Ecto neural progenitor cell (in vitro differentiated cells): Measurements from ENCODE around the gene MYF5.

Source experiments
- DNase-seq: peaks from one replicate; pipeline ENCODE4 v3.0.0-alpha.2; 2018; ENCODE audit warnings: low spot score

Gene MYF5

DNA sequence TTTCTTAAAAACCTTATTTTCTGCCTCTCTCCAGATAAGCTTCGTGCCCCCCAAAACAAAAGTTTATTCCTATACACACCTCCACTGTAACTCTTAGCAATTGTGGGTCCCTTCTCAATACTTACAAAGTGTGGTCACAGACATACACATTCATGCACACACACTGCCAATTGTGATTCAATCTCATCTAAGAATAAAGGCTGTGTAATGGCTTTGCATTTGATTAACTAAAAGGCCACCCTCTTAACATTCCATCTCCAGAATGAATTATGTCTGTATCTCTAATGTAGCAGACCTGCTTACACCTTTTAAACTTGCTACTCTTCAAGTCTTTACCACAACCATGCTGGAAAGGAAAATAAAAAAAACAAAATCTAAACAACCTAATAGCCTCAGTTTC is 49.5 kb downstream of the MYF5 start:
- DNase-seq = no peak

DNA sequence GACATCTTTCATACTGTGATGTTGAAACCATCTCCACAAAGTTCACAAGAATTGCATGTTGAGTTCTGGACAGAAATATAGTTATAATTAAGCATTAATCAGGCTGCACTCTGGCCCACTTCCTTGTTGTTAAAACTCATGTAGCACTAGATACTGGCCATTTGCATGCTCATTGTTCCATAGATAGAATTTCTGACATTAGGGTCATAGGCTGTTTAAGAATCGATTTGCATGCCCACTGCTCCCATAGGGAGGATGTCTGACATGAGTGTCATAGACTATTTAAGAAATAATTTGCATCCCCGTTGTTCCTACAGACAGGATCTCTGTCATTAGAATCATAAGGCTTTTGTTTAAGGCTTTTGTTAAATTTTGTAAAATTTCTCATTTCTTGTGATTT is 50.2 kb downstream of the MYF5 start:
- no peak for DNase-seq
